Stimulated activated naive CD4-positive, alpha-beta T cell (primary cell): Measurements from ENCODE around the gene DUOX1.

Experiments
- DNase-seq, 6 experiments: peaks; one replicate each; lab custom pipeline; 2025; lab: John Stamatoyannopoulos, UW

The DUOX1 gene

DNA sequence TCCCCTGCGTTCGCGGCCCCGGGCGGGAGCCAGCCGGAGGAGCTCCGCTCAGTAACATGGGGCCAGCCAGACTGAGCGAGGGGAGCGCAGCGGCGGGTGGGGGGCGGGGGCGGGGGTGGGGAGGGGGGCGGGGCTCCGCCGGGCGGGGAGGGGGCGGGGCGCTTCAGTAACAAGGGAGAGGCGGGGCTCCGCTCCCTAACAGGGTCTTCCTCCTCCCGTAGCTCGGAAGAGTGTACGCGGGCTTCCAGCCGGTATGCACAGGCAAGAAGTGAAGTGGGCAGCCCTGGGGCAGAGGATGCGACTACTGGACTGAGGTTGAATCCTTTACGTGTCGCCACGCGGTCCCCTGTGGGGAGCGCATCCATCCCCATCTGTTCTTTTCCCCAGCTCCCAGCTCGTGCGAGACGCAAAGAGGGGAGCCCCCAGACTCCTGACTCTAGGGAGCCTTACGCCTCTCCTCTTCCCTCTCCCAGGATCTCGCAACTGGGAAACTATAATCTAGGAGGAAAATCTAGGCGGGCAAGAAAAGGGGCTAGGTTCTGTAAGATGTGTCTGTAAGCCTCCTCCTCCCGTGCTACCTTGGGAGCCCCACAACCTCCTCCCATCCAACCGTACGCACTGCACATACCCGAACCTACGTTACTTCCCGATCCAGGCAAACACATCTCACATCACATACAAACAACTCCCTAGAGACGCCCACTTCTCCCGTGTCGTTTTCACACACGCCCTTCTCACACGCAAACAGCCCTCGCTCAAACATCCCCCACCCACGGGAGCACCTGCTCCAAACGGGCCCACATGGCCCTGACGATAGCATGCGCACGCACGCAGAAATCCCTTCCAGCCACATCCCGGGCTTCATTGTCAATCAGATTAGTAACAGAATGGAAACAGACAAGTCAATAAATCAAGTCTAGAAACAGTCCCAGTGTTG, 58.4 kb downstream of the DUOX1 start, which contains the start of gene SHF:
Gene SHF, minus strand, starts transcription at position 73 of the 937 bp plus-strand sequence. Its CDS starts 15 bp downstream, at position 58.
- DNase-seq = peak; percentile 42 to 69 (median 59)

DNA sequence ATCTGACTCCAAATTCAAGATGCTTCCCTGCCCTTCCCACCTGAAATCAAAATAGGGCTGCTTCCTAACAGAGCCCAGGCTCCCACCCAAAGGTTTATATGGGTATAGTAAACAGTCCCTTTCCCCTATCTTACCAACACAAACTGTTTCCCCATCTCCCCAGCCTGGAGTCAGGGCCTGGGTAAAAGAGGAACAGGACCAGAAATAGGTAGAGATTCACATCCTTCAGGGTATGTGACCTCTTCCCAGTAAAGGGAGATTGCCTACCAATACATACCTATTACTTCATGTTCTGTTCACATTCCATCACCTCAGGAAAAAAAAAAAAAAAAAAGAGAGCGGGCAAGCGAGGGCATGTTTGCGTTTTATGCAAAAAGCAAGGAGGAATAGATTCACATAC, 67.7 kb downstream of the DUOX1 start:
- no peak for DNase-seq

DNA sequence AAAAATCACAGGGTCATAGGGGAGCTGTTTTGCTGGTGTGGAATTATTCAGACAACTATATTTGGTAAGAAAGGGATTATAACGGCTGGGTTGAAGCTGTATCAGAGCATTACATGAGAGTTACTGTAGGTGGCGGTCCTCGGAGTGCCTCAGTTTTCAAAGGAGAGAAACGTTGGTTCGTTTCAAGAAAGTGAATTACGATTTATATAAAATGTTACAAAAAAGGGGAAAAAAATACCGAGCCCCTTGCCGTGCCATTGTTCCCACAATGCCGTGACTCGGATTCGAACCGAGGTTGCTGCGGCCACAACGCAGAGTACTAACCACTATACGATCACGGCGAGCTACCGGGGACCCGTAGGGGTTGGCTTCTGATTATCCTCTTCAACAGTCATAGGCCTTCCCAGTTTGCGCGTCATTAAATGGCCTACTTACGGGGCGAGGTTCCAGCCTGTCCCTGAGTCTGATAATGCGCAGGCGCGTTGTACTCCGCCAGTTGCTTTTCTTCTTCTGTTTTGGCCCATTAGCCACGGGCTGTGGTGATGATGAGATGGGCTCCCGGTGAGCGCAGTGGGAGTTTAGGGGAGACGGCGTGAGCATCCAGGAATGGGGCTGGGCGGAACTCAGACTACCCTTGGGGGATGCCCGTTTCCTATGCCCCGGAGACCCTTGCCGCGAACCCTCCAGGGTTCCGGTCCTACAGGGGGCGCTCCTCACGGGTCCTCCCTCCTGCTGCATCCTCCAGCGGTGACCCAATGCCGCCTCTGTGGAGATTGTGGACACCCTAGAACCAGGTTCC, 68.7 kb downstream of the DUOX1 start:
- peak; percentile 92 to 97 (median 94) for DNase-seq

DNA sequence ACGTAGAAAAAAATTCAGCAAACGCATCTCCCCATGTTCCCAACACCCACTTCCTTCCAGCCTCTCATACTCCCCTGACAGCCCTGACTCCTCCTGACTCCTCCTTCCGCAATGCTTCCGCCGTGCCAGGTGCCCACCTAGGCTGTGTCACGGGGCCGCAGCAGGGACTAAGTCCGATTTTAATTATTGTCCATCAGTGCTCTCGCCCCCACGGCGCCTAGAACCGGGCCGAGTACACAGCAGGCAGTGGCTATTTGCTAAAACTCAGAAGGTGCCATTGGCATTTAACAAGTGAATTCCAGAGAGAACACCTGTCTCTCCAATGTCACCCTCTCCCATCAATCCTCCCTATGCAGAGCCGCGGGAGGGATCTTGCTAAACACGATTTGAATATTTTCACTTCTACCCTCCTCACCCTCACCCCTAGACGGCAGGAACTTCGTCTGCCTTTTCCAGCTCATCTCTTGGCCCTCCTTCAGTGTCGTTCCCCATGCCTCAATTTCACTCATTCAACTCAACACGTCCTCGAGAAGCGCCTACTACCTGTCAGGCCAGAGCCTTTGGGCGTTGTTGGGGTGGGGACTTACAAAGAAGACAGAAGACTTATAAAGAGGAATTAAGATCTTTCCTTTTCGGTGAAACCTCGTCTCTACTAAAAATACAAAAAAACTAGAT, 69.5 kb downstream of the DUOX1 start:
- peak in 5 of 6 experiments; percentile 49 to 76 (median 65) for DNase-seq

DNA sequence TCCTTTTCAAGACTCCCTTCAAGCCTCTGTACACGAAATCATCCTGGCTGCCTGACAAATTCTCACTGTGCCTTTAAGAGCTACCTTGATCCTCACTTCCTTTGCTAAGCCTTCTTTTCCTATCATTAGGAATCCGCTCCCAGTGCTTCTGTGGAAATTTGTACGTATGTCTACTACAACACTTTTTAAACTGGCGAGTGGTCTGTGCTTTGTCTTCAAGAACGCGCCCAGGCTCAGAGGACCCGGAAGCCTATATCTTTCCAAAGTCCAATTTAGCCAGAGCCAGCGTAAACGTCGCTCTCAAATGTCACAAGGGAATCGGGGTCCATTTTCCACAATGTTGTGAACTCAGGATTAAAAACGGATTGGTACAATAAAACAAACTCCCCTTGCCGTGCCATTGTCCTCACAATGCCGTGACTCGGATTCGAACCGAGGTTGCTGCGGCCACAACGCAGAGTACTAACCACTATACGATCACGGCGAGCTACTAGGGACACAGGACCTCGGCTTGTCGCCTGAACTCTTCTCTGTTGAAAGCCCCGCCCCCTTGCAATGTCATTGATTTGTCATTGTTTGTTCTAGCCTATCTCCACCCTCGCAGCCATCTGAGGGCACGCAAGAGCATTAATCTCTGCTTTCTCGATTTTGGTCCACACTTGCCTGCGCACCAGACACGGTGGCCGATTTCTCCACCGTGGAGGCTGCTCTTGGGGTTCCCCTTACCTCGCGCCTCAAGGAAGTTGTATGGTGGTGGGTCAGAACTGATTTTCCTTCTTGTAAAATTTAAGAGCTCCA, 70.4 kb downstream of the DUOX1 start:
- DNase-seq = peak; percentile 90 to 98 (median 96)

DNA sequence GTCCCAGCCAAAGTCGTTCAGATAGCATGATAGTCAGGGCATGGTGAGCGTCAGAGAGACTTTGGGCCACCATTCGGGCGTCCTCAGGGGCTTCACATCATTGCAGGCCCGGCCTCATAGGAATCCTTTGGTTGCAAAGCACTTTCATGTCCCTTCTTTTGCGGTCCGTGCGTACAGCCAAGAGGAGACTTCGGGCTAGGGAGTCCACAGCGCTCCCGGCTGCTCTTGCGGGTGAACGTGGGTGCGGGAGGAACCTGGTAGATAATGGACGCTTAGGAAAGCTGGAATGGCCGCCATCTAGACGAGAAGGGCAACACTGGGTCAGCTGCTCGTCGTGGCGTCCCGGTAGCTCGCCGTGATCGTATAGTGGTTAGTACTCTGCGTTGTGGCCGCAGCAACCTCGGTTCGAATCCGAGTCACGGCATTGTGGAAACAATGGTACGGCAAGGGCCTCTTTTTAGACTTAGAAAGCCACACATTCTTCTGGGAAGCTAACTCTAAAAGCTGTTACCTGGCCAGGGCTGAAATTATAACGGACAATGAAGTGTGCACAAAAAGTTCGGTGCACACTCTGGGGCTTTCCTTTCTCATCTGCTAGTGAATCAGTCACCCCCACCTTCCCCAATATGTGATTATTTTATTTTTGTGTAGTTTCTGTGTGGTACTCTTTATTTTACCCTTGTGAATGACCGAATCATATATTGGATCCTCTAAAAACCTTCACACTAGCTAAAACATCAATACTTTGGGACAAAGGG, 71.2 kb downstream of the DUOX1 start:
- DNase-seq = peak in 5 of 6 experiments; percentile 43 to 83 (median 71)

DNA sequence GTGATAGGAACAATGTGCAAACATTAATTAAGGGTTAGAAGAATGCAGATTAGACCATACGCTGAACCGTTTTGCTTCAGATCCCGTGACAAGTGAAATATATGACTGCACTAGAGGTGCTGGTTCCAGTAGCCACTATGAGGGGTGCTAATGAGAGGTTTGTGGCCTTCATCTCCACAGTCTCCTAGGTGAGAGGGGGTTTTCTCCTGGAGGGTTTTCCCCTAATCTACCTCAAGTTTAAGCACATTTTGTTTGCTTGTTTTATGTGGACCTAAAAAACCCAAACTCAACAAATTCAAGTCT, 71.7 kb downstream of the DUOX1 start:
- no peak for DNase-seq

DNA sequence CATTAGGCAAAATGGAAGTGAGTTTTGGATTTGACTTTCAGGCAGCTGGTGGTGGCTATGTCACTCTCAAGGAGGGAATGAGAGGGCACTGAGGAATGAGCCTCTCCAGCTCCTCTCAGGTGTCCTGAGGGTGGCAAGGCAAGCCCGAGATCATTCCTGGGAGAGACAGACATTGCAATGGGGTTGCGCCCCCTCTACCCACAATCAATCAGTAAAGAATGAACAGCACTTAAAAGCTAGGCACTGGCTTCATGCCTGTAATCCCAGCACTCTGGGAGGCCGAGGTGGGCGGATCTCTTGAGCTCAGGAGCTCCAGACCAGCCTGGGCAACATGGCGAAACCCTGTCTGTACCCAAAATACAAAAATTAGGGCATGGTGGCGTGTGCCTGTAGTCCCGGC, 72.1 kb downstream of the DUOX1 start:
- no peak for DNase-seq

DNA sequence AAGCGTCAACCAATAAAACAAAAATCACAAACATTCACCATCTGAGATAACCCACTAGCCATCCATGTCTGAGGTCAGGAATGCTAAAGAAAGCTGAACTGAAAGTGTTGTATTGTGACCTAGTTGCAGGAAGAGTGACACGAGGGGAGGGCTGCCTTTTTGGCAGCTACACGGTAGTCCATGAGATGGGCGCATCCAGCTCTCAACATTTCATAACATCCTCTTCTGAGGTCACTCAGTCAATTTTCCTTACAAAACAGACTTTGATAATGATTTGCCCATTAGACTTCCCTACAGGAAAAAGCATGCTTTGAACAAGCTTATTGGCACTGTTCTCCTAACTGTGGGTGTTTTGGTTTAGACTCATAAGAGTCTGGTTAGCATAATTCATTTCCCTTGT, 73.4 kb downstream of the DUOX1 start:
- no peak for DNase-seq

DNA sequence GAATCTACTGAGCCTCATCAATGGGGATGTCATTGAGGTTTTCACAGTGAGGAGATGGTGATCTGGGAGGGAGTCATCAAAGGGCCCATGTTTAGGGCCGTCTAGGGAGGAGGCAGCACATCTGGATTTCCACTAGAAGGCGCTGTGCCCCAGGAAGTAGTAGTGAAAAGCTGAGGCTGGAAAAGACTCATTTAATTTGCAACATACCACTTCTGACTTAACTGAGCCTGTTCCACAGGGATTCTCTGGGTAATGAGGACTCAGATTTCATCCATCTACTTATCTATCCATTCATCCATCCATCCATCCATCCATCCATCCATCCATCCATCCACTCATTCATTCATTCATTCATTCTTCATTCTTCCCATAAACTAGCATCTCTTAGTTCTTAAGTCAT, 75.4 kb downstream of the DUOX1 start:
- peak; percentile 9 to 48 (median 26) for DNase-seq

DNA sequence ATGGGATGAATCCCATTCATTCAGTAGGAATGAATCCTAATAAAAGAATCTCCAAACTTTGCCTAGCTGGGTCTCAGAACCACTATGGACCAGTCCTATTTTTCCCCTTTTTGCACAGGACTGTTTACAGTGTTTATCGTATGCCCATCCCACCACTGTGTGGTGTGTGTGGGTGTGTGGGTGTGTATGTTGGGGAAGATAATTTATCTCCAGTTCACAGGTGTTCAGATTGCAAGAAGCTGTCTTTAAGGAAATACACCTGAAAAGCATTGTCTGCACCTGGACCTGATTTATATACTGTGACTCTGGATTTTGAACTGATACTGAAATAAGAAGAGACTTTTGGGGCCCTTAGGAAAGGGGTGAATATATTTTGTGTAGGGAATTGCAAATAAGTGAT, 82.7 kb downstream of the DUOX1 start:
- no peak for DNase-seq
